K562 (cell line): ENCODE measurements around the gene MBOAT2. TPM values are rescaled to one million over a fixed set of nuclear protein-coding genes. Genes with fewer than 3 reads are reported as not detected.

Source experiments
- CAMTA2 ChIP-seq: fragments of 250-450 bp; sonication (Bioruptor Pico); conservative IDR thresholded peaks from 2 replicates; pipeline ENCODE4 v1.5.1; 2022
- GABPA ChIP-seq: fragments of 200-800 bp; sonication (Bioruptor generic); conservative IDR thresholded peaks from 2 replicates; pipeline ENCODE4 v1.6.1; 2016; ENCODE audit warnings: low read depth, missing genetic modification characterization, missing compliant biosample characterization
- HDAC8 ChIP-seq: fragments of 450-650 bp; IDR thresholded peaks from 2 replicates; pipeline ENCODE4 v1.6.1; 2016; ENCODE audit warnings: mild to moderate bottlenecking, missing genetic modification characterization, moderate library complexity, missing compliant biosample characterization
- HMBOX1 ChIP-seq: sonication (generic); IDR thresholded peaks from 2 replicates; pipeline ENCODE4 v1.6.1; 2016
- HNRNPLL ChIP-seq: fragments of 200-400 bp; formaldehyde crosslinking; IDR thresholded peaks from 2 replicates; pipeline ENCODE4 v1.6.1; 2017; ENCODE audit warnings: low read length, low read depth, mild to moderate bottlenecking; ENCODE audit not compliant: poor library complexity, severe bottlenecking
- MLX ChIP-seq, 2 experiments: fragments of 450-650 bp in 1 of 2; sonication (generic) in 1 of 2; formaldehyde crosslinking; conservative IDR thresholded peaks; 2 replicates each; pipeline versions ENCODE4 v1.4.0 to v1.8.1; 2020 to 2022; ENCODE audit warnings: mild to moderate bottlenecking in 1 of 2, missing genetic modification reagents in 1 of 2
- MYBL2 ChIP-seq, 2 experiments: fragments of 450-650 bp in 1 of 2; sonication (generic) in 1 of 2; formaldehyde crosslinking in 1 of 2; IDR thresholded peaks; 2 replicates each; pipeline versions ENCODE4 v1.6.1 to v1.8.1; 2017 to 2022; ENCODE audit warnings: borderline replicate concordance in 1 of 2, inconsistent platforms in 1 of 2, low read depth in 1 of 2, mild to moderate bottlenecking in 1 of 2, missing genetic modification reagents in 1 of 2, moderate library complexity in 1 of 2
- NFIC ChIP-seq: fragments of 450-650 bp; IDR thresholded peaks from 2 replicates; pipeline ENCODE4 v1.6.1; 2017; ENCODE audit warnings: mild to moderate bottlenecking, inconsistent platforms
- PHF21A ChIP-seq: fragments of 450-650 bp; IDR thresholded peaks from 2 replicates; pipeline ENCODE4 v1.6.1; 2017; ENCODE audit warnings: low read depth, borderline replicate concordance
- PRPF4 ChIP-seq: fragments of 200-400 bp; formaldehyde crosslinking; IDR thresholded peaks from one replicate; pipeline ENCODE4 v1.6.1; 2017; ENCODE audit warnings: low read length, low read depth, mild to moderate bottlenecking; ENCODE audit not compliant: insufficient read depth, poor library complexity, severe bottlenecking
- RFX1 ChIP-seq: fragments of 450-650 bp; IDR thresholded peaks from 2 replicates; pipeline ENCODE4 v1.6.1; 2016; ENCODE audit warnings: mild to moderate bottlenecking, moderate library complexity
- SFPQ ChIP-seq: fragments of 200-400 bp; formaldehyde crosslinking; IDR thresholded peaks from 2 replicates; pipeline ENCODE4 v1.6.1; 2017; ENCODE audit warnings: mild to moderate bottlenecking, low read depth, low read length, moderate library complexity
- SMARCC2 ChIP-seq: fragments of 450-650 bp; IDR thresholded peaks from 2 replicates; pipeline ENCODE4 v1.6.1; 2017; ENCODE audit warnings: antibody characterized with exemption, moderate library complexity, mild to moderate bottlenecking, low read depth
- SNAPC5 ChIP-seq: fragments of 250-450 bp; sonication (Bioruptor Pico); IDR thresholded peaks from 2 replicates; pipeline ENCODE4 v1.8.0; 2021; ENCODE audit warnings: moderate library complexity, mild to moderate bottlenecking, inconsistent platforms
- TGIF2 ChIP-seq: sonication (generic); formaldehyde crosslinking; IDR thresholded peaks from 2 replicates; pipeline ENCODE4 v1.8.1; 2022; ENCODE audit warnings: mild to moderate bottlenecking, missing genetic modification reagents, moderate library complexity
- TOE1 ChIP-seq, 2 experiments: fragments of 450-650 bp in 1 of 2; sonication (generic) in 1 of 2; formaldehyde crosslinking in 1 of 2; IDR thresholded peaks; 2 replicates each; pipeline versions ENCODE4 v1.7.1 to v1.8.0; 2016 to 2022; ENCODE audit warnings: borderline replicate concordance in 2 of 2, mild to moderate bottlenecking in 2 of 2, antibody characterized with exemption in 1 of 2, inconsistent platforms in 1 of 2, low read depth in 1 of 2, missing genetic modification reagents in 1 of 2, moderate library complexity in 1 of 2
- WHSC1 ChIP-seq: IDR thresholded peaks from one replicate; pipeline ENCODE4 v1.6.1; 2012; ENCODE audit warnings: low read length, control low read depth, inconsistent platforms
- ZNF263 ChIP-seq: sonication (generic); formaldehyde crosslinking; IDR thresholded peaks from 2 replicates; pipeline ENCODE4 v1.8.0; 2022; ENCODE audit warnings: mild to moderate bottlenecking, missing genetic modification reagents, borderline replicate concordance
- ZNF75A ChIP-seq: fragments of 450-650 bp; formaldehyde crosslinking; IDR thresholded peaks from 2 replicates; pipeline ENCODE4 v1.4.0; 2020; ENCODE audit warnings: mild to moderate bottlenecking
- ZNF766 ChIP-seq: fragments of 200-800 bp; sonication (Bioruptor generic); conservative IDR thresholded peaks from 2 replicates; pipeline ENCODE4 v1.6.1; 2016; ENCODE audit warnings: missing genetic modification characterization, missing compliant biosample characterization
- polyA plus RNA-seq, 8 experiments: library from polyadenylated mRNA; depleted of rRNA in 4 of 8; stranded (reverse) in 5 of 8; unstranded in 3 of 8; fragments of >200 nt; fragmentation: Nextera tagmentation in 2 of 8; fragmentation: Illumina TruSeq in 1 of 8; extraction: Ambion mirVana in 2 of 8; extraction: Trizol in 1 of 8; gene quantifications; 2 replicates each; pipeline versions ENCODE4 v1.2.1 to v1.2.3, GENCODE V29; 2011 to 2014; ENCODE audit warnings: inconsistent platforms in 1 of 8, missing spikeins in 1 of 8
- total RNA-seq, 7 experiments: library from RNA; depleted of rRNA in 6 of 7; stranded (reverse); fragments of >200 nt in 6 of 7; fragmentation: Illumina TruSeq in 2 of 7; extraction: Trizol in 2 of 7; gene quantifications; 2 replicates each; pipeline versions ENCODE4 v1.2.1 to v1.2.3, GENCODE V29; 2011 to 2021; ENCODE audit warnings: low replicate concordance in 1 of 7
- TF ChIP-seq, protein P1 (sequence below), 3 experiments: fragments of 200-800 bp in 1 of 3; sonication (Bioruptor generic) in 1 of 3; sonication (generic) in 1 of 3; formaldehyde crosslinking in 1 of 3; IDR thresholded peaks; 2 replicates each; pipeline versions ENCODE4 v1.6.1 to v1.8.0; 2016 to 2022; ENCODE audit warnings: mild to moderate bottlenecking in 2 of 3, missing compliant biosample characterization in 2 of 3, missing genetic modification characterization in 2 of 3, missing genetic modification reagents in 1 of 3
- TF ChIP-seq, protein P2 (sequence below): sonication (generic); formaldehyde crosslinking; IDR thresholded peaks from 2 replicates; pipeline ENCODE4 v1.9.0; 2022; ENCODE audit warnings: mild to moderate bottlenecking, missing genetic modification reagents

Gene MBOAT2
- total and polyA plus RNA-seq, 9 of the 15 experiments (the other 6 are each of a cell fraction or from before 2014, with no cell fraction given): 8.4 to 122 (median 27.6) TPM

DNA sequence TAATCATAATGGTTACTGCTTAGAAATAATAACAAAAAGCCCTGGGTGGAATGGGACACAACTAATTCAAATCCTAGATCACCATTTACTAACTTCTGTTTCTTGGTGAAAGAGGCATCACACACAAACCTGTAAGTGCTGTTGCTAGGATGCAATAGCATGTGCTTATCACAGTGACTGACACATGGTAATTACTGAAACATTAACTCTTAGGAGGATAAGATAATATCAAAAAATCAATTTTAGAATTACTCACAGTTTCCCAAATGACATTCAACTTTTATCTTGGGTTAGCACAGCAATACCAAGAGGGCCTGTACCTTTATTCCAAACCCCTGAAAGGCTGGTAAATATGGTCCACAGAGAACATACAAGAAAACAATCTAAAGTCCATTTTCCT is 69.1 kb downstream of the MBOAT2 start (continued):
- no peak for TF ChIP-seq SFPQ
- TF ChIP-seq CAMTA2 (CRISPR knock-in tag): no peak
- TF ChIP-seq NFIC: no peak
- TF ChIP-seq ZNF75A: no peak
- no peak for TF ChIP-seq SMARCC2
- TF ChIP-seq HDAC8 (tag): no peak
- TF ChIP-seq HNRNPLL: no peak
- TF ChIP-seq, protein P1, sequence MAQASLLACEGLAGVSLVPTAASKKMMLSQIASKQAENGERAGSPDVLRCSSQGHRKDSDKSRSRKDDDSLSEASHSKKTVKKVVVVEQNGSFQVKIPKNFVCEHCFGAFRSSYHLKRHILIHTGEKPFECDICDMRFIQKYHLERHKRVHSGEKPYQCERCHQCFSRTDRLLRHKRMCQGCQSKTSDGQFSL (CRISPR knock-in tag; IDR thresholded peaks at IDR 0.05): no peak
- TF ChIP-seq, protein P1 (tag; IDR thresholded peaks at IDR 0.05): no peak
- TF ChIP-seq TOE1 (IDR thresholded peaks at IDR 0.05; ENCODE audit: borderline replicate concordance): no peak
- no peak for TF ChIP-seq TOE1 (CRISPR knock-in tag; IDR thresholded peaks at IDR 0.05; ENCODE audit: borderline replicate concordance, low read depth)
- TF ChIP-seq ZNF766 (CRISPR knock-in tag): no peak
- TF ChIP-seq GABPA (tag): no peak
- no peak for TF ChIP-seq MLX (CRISPR knock-in tag; conservative IDR thresholded peaks at IDR 0.05)
- TF ChIP-seq HMBOX1: 0 out of 2 replicates have a peak, but pooled peaks have one; percentile 43
- TF ChIP-seq MYBL2 (IDR thresholded peaks at IDR 0.05; ENCODE audit: low read depth): no peak
- no peak for TF ChIP-seq MYBL2 (CRISPR knock-in tag; IDR thresholded peaks at IDR 0.05; ENCODE audit: borderline replicate concordance)
- TF ChIP-seq WHSC1: no peak
- TF ChIP-seq PRPF4: no peak
- no peak for TF ChIP-seq TGIF2 (CRISPR knock-in tag)
- TF ChIP-seq, protein P2, sequence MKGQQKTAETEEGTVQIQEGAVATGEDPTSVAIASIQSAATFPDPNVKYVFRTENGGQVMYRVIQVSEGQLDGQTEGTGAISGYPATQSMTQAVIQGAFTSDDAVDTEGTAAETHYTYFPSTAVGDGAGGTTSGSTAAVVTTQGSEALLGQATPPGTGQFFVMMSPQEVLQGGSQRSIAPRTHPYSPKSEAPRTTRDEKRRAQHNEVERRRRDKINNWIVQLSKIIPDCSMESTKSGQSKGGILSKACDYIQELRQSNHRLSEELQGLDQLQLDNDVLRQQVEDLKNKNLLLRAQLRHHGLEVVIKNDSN (CRISPR knock-in tag): no peak
- TF ChIP-seq SNAPC5 (CRISPR knock-in tag): no peak
- peak; percentile 72 for TF ChIP-seq RFX1
- no peak for TF ChIP-seq PHF21A
- TF ChIP-seq ZNF263 (CRISPR knock-in tag): no peak
